GM12878 (cell line): ENCODE data around the gene EIF4E1B. TPM values are rescaled to one million over a fixed set of nuclear protein-coding genes. Genes with fewer than 3 reads are reported as not detected.

Source experiments
- ATAC-seq: fragments of 200-7000 bp; cut with Tn5 transposase; 3 replicates; pipeline ENCODE4 v1.9.1; 2020; ENCODE audit warnings: mild to moderate bottlenecking, moderate library complexity
- BruUV-seq: library from RNA; stranded (reverse); fragments of 400-500 nt; replicated peaks from 2 replicates; lab custom pipeline; 2021; lab: Mats Ljungman, UMichigan
- CTCF ChIA-PET: fragments of 300-600 bp; sonication (Branson Sonifier 250); formaldehyde crosslinking; extraction: SDS; loops from one replicate; lab custom pipeline; 2021; ENCODE audit warnings: inconsistent platforms; lab: Yijun Ruan, JAX
- POLR2A ChIA-PET: fragments of 350-600 bp; formaldehyde crosslinking; extraction: SDS; loops from one replicate; lab custom pipeline; 2021; ENCODE audit warnings: inconsistent platforms; lab: Charles Lee
- RAD21 ChIA-PET: fragments of 300-600 bp; sonication (Branson Sonifier 250); formaldehyde crosslinking; loops from one replicate; lab custom pipeline; 2023; ENCODE audit warnings: antibody characterized with exemption; ENCODE audit not compliant: unreplicated experiment; lab: Charles Lee
- SMC1A ChIA-PET: fragments of 300-600 bp; sonication (Branson Sonifier 250); formaldehyde crosslinking; loops from one replicate; lab custom pipeline; 2023; ENCODE audit not compliant: unreplicated experiment, uncharacterized antibody; lab: Charles Lee
- DNase-seq: peaks from one replicate; pipeline ENCODE4 v3.0.0-alpha.2; 2011; ENCODE audit warnings: low read depth, low spot score
- FAIRE-seq: peaks from 3 replicates; lab custom pipeline; 2011; peaks lifted over from hg19 to GRCh38; lab: Jason Lieb, UNC
- H2AFZ ChIP-seq: 2 replicates; pipeline ENCODE4 v1.6.0; 2011; ENCODE audit warnings: low read depth, low read length, control low read depth; ENCODE audit not compliant: control insufficient read depth
- H3K27ac ChIP-seq: 2 replicates; pipeline ENCODE4 v1.5.1; 2011; ENCODE audit warnings: control low read depth; ENCODE audit not compliant: control insufficient read depth, insufficient read depth
- H3K27me3 ChIP-seq, 2 experiments: replicated peaks in 1 of 2; 2 replicates each; pipeline versions ENCODE4 v1.6.0 to v1.6.1; 2011; ENCODE audit warnings: low read length in 1 of 2; ENCODE audit not compliant: control insufficient read depth in 2 of 2, insufficient read depth in 2 of 2
- H3K36me3 ChIP-seq, 2 experiments: 2 replicates each; pipeline ENCODE4 v1.5.1; 2011; ENCODE audit warnings: low read length in 1 of 2; ENCODE audit not compliant: control insufficient read depth in 2 of 2, insufficient read depth in 2 of 2
- H3K4me1 ChIP-seq: 2 replicates; pipeline ENCODE4 v1.6.1; 2011; ENCODE audit warnings: mild to moderate bottlenecking, low read length, moderate library complexity, mixed read lengths; ENCODE audit not compliant: control insufficient read depth, insufficient read depth
- H3K4me2 ChIP-seq: 2 replicates; pipeline ENCODE4 v1.6.0; 2011; ENCODE audit warnings: control low read depth; ENCODE audit not compliant: control insufficient read depth, insufficient read depth
- H3K4me3 ChIP-seq: fragments of 200-600 bp; sonication (generic); 2 replicates; pipeline ENCODE4 v1.5.1; 2016
- H3K79me2 ChIP-seq: 2 replicates; pipeline ENCODE4 v1.6.0; 2011; ENCODE audit warnings: low read length; ENCODE audit not compliant: control insufficient read depth, insufficient read depth
- H3K9ac ChIP-seq: 2 replicates; pipeline ENCODE4 v1.8.0; 2011; ENCODE audit warnings: low read length, control low read depth, mixed read lengths; ENCODE audit not compliant: control insufficient read depth, insufficient read depth
- H3K9me3 ChIP-seq: replicated peaks from 3 replicates; pipeline ENCODE4 v1.5.1; 2011; ENCODE audit warnings: mild to moderate bottlenecking, low read length; ENCODE audit not compliant: control insufficient read depth, insufficient read depth
- H4K20me1 ChIP-seq: 2 replicates; pipeline ENCODE4 v1.6.0; 2011; ENCODE audit not compliant: control insufficient read depth, insufficient read depth
- CBX3 ChIP-seq: fragments of 200-600 bp; sonication (generic); IDR thresholded peaks from 2 replicates; pipeline ENCODE4 v1.6.1; 2016; ENCODE audit warnings: low read depth, borderline replicate concordance
- CBX5 ChIP-seq: sonication (generic); IDR thresholded peaks from 2 replicates; pipeline ENCODE4 v1.6.1; 2016; ENCODE audit warnings: low read depth, moderate library complexity, mild to moderate bottlenecking, inconsistent platforms
- CUX1 ChIP-seq: IDR thresholded peaks from 2 replicates; pipeline ENCODE4 v1.6.1; 2012; ENCODE audit warnings: improper control_type of control experiment, low read depth, low read length; ENCODE audit not compliant: insufficient replicate concordance
- HCFC1 ChIP-seq: fragments of 150-350 bp; IDR thresholded peaks from 2 replicates; pipeline ENCODE4 v1.6.1; 2014; ENCODE audit warnings: low read length
- JUND ChIP-seq: IDR thresholded peaks from 2 replicates; pipeline ENCODE4 v1.6.1; 2012; ENCODE audit warnings: low read depth, mild to moderate bottlenecking, low read length, improper control_type of control experiment, moderate library complexity
- KDM1A ChIP-seq: fragments of 200-600 bp; sonication (generic); IDR thresholded peaks from 2 replicates; pipeline ENCODE4 v1.6.1; 2016; ENCODE audit warnings: borderline replicate concordance
- NFXL1 ChIP-seq: fragments of 450-650 bp; IDR thresholded peaks from 2 replicates; pipeline ENCODE4 v1.6.1; 2017; ENCODE audit warnings: antibody characterized with exemption, mild to moderate bottlenecking, borderline replicate concordance
- NR2C2 ChIP-seq: IDR thresholded peaks from 2 replicates; pipeline ENCODE4 v1.6.1; 2011; ENCODE audit warnings: borderline replicate concordance, low read depth; ENCODE audit not compliant: control insufficient read depth, insufficient read length
- SUPT20H ChIP-seq: IDR thresholded peaks from 2 replicates; pipeline ENCODE4 v1.6.1; 2011; ENCODE audit warnings: low read depth, mild to moderate bottlenecking, low read length, moderate library complexity, borderline replicate concordance; ENCODE audit not compliant: control insufficient read depth
- SUZ12 ChIP-seq: fragments of 200-600 bp; sonication (generic); IDR thresholded peaks from one replicate; pipeline ENCODE4 v1.6.1; 2018; ENCODE audit warnings: antibody characterized with exemption, mild to moderate bottlenecking; ENCODE audit not compliant: unreplicated experiment
- WGBS: methylation state at CpG from one replicate; pipeline ENCODE4 v1.1.6; 2016; ENCODE audit warnings: low lambda C conversion rate; ENCODE audit not compliant: insufficient replicate concordance, insufficient coverage; ENCODE audit errors: missing lambda C conversion rate; 5-methylcytosine and 5-hydroxymethylcytosine counted together
- in situ Hi-C: fragments of 300-500 bp; cut with MboI; formaldehyde crosslinking; loops from 9 replicates; pipeline ENCODE4 v1.14.3; 2018; ENCODE audit warnings: mixed read lengths
- intact Hi-C: fragments of 100-400 bp; cut with micrococcal nuclease; formaldehyde crosslinking; loops from one replicate; pipeline ENCODE4 v1.14.2; 2022; ENCODE audit not compliant: unreplicated experiment
- polyA plus RNA-seq, 11 experiments: library from polyadenylated mRNA; depleted of rRNA in 4 of 11; unstranded in 6 of 11; stranded (reverse) in 5 of 11; fragments of >200 nt; fragmentation: Nextera tagmentation in 4 of 11; fragmentation: Illumina TruSeq in 1 of 11; extraction: Ambion mirVana in 4 of 11; extraction: Trizol in 1 of 11; gene quantifications; 1 replicate in 1 of 11; 2 replicates in 10 of 11; pipeline versions ENCODE4 v1.2.1 to v1.2.3, GENCODE V29; 2011 to 2016; ENCODE audit warnings: inconsistent platforms in 2 of 11, missing spikeins in 2 of 11, low read depth in 1 of 11
- total RNA-seq, 4 experiments: library from RNA; depleted of rRNA in 3 of 4; stranded (reverse); fragments of >200 nt in 3 of 4; fragmentation: Illumina TruSeq in 1 of 4; extraction: Trizol in 1 of 4; gene quantifications; 2 replicates each; pipeline versions ENCODE4 v1.2.1 to v1.2.3, GENCODE V29; 2013 to 2021

EIF4E1B gene
- total and polyA plus RNA-seq, 10 of the 15 experiments (the other 5 are each of a cell fraction or from before 2014, with no cell fraction given), result not detected

DNA sequence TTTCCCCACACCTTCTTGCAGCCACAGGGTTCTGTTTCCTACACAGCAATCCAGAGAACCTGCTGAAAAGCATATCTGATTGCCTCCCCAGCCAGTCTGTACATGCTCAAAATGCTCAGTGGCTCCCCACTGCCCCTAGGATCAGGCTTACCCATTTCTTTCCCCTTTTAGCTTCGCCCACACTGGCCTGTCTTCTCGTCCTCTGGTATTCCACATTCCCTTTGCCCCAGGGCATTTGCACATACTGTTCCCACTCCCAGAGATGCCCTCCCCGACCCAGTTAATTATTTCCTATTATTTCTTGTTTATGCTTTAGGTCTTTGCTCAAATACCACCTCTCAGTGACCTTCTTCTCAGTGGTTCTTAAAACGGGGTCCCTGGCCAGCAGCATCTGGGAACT lies 10.1 kb downstream of the EIF4E1B start (continued):
- no peak for TF ChIP-seq NFXL1
- no peak for TF ChIP-seq SUPT20H

DNA sequence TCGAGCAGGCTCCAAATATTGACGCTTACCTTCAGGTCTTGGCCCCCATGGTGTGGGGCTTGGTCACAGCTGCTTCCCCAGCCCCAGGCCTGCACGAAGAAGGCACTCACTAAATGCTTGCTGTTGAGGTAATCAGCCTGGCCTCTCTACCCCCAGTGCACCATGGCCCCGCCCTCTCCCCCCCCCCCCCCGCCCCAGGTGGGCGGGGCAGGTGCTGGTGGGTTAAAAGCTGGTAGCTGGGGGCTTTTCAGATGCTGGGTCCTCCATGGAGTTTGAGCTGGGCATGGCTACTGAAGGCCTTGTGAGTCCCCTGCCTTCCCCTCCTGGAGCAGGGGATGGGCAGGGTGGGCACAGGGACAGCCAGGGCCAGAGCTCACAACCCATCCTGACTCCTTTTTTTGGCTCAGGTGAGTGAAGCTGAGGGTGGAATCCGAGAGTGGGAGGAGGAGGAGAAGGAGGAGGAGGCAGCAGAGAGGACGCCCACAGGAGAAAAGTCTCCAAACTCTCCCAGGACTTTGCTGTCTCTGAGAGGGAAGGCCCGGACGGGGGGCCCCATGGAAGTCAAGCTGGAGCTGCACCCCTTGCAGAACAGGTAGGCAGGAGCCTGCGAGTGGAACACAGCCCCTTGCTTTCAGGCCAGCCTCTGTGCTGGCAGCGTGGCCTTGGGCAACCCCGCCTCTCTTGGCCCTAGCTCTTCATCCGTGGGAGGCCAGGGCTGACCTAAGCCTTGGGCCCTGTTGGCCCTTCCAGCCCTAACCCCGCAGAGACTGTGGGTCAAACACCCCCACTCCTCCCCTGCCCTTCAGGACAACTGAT lies 12.4 kb downstream of the EIF4E1B start:
- H3K27ac ChIP-seq, result no peak overlapping the region
- no peak overlapping the region for H3K4me3 ChIP-seq
- DNase-seq (no peak), ATAC-seq (no peak), FAIRE-seq (no peak)
- SMC1A ChIA-PET, result interaction anchor here (1.0 kb wide), 1 partner anchor 18 kb away, joined by 3 read pairs; no protein-coding TSS in a partner anchor
- WGBS, result 31% methylated on average over 11 of the region's 15 CpGs
- no peak overlapping the region for H2AFZ ChIP-seq
- no TSS peak for BruUV-seq
- no peak overlapping the region for H3K9ac ChIP-seq
- RAD21 ChIA-PET, result no interaction called here
- POLR2A ChIA-PET, result no interaction called here
- no peaks in the 10 kb centered on the region for H3K79me2 ChIP-seq
- intact Hi-C loops (loop anchor here (10.0 kb wide), 1 partner anchor 228 kb away; the partner anchor contains the start of gene CLTB), in situ Hi-C loops (no loop called here)
- TF ChIP-seq CUX1, result no peak
- no peak for TF ChIP-seq CBX5
- TF ChIP-seq SUZ12, result no peak
- TF ChIP-seq KDM1A, result no peak
- TF ChIP-seq CBX3, result no peak
- no peak for TF ChIP-seq HCFC1
- TF ChIP-seq NR2C2, result no peak
- no peak for TF ChIP-seq JUND
- H4K20me1 ChIP-seq, result no peaks in the 10 kb centered on the region
- CTCF ChIA-PET, result no interaction called here
- H3K4me2 ChIP-seq, result no peak overlapping the region
- H3K27me3 ChIP-seq, result no peaks in the 10 kb centered on the region
- peaks cover 5% of the 10 kb centered on the region for H3K4me1 ChIP-seq
- H3K9me3 ChIP-seq, result no peaks in the 10 kb centered on the region
- H3K36me3 ChIP-seq, result no peaks in the 10 kb centered on the region
